CD8-positive, alpha-beta memory T cell (primary cell): Measurements from ENCODE around the gene HYLS1. TPM values are rescaled to one million over a fixed set of nuclear protein-coding genes. Genes with fewer than 3 reads are reported as not detected.

Experiments used
- CTCF ChIA-PET: fragments of 350-600 bp; sonication (Branson Sonifier 250); formaldehyde crosslinking; loops from one replicate; lab custom pipeline; 2021; ENCODE audit warnings: antibody characterized with exemption; lab: Charles Lee
- POLR2A ChIA-PET: fragments of 350-600 bp; sonication (Branson Sonifier 250); formaldehyde crosslinking; loops from one replicate; lab custom pipeline; 2021; ENCODE audit warnings: antibody characterized with exemption; lab: Charles Lee
- DNase-seq, 5 donors: peaks; one replicate each; pipeline versions ENCODE4 v3.0.0 to v3.0.0-alpha.2; 2020 to 2022; ENCODE audit warnings: mixed read lengths in 1 of 5
- H3K27ac ChIP-seq: one replicate; pipeline ENCODE4 v1.7.0; 2013; ENCODE audit warnings: low read depth, mild to moderate bottlenecking, low read length, moderate library complexity
- H3K27me3 ChIP-seq: 2 replicates; pipeline ENCODE4 v1.7.0; 2013; ENCODE audit warnings: low read length, mild to moderate bottlenecking; ENCODE audit not compliant: insufficient read depth, poor library complexity, severe bottlenecking
- H3K36me3 ChIP-seq: 2 replicates; pipeline ENCODE4 v1.7.0; 2013; ENCODE audit warnings: mild to moderate bottlenecking, low read length, moderate library complexity; ENCODE audit not compliant: insufficient read depth
- H3K4me1 ChIP-seq: 2 replicates; pipeline ENCODE4 v1.7.0; 2013; ENCODE audit warnings: mild to moderate bottlenecking, low read length, moderate library complexity; ENCODE audit not compliant: insufficient read depth
- H3K4me3 ChIP-seq: 2 replicates; pipeline ENCODE4 v1.7.0; 2013; ENCODE audit warnings: mild to moderate bottlenecking, low read length
- H3K9me3 ChIP-seq: 2 replicates; pipeline ENCODE4 v1.7.0; 2013; ENCODE audit warnings: mild to moderate bottlenecking, low read length
- H3K27ac Mint-ChIP-seq, 8 donors: one replicate each; pipeline ENCODE4 v1.8.0; 2020 to 2021; ENCODE audit warnings: mixed read lengths in 8 of 8, mild to moderate bottlenecking in 6 of 8, inconsistent platforms in 3 of 8, moderate library complexity in 3 of 8
- H3K27me3 Mint-ChIP-seq, 2 donors: one replicate each; pipeline ENCODE4 v1.8.0; 2020 to 2021; ENCODE audit warnings: mixed read lengths in 2 of 2, mild to moderate bottlenecking in 1 of 2, moderate library complexity in 1 of 2
- H3K36me3 Mint-ChIP-seq, 3 donors: one replicate each; pipeline ENCODE4 v1.8.0; 2020 to 2021; ENCODE audit warnings: mixed read lengths in 3 of 3, inconsistent platforms in 1 of 3, mild to moderate bottlenecking in 1 of 3
- H3K4me1 Mint-ChIP-seq, 3 donors: one replicate each; pipeline ENCODE4 v1.8.0; 2020 to 2021; ENCODE audit warnings: mixed read lengths in 3 of 3, inconsistent platforms in 1 of 3, mild to moderate bottlenecking in 1 of 3
- H3K4me3 Mint-ChIP-seq, 7 donors: one replicate each; pipeline ENCODE4 v1.8.0; 2020 to 2021; ENCODE audit warnings: mixed read lengths in 7 of 7, mild to moderate bottlenecking in 6 of 7, moderate library complexity in 4 of 7, inconsistent platforms in 2 of 7
- H3K9me3 Mint-ChIP-seq, 5 donors: one replicate each; pipeline ENCODE4 v1.8.0; 2020 to 2022; ENCODE audit warnings: mixed read lengths in 5 of 5, mild to moderate bottlenecking in 3 of 5, moderate library complexity in 2 of 5, inconsistent platforms in 1 of 5
- polyA plus RNA-seq: library from polyadenylated mRNA; unstranded; fragments of 300-500 nt; fragmentation: Illumina TruSeq; gene quantifications from one replicate; pipeline ENCODE4 v1.2.3, GENCODE V29; 2021
- total RNA-seq, 2 experiments: library from RNA; stranded (reverse); gene quantifications; one replicate each; pipeline ENCODE4 v1.2.3, GENCODE V29; 2021

The HYLS1 gene
- total and polyA plus RNA-seq, 3 experiments from 2014 or later = 6.9 to 8.1 (median 7.3) TPM

GRCh38 chr11:125922156-125922555, 34.7 kb downstream of the HYLS1 start:
- ChIA-PET CTCF (interaction anchor here (1.0 to 3.2 kb wide), 4 partner anchors 21 to 279 kb away, joined by 3 to 9 read pairs (median 5); no protein-coding TSS in a partner anchor), POLR2A (no interaction called here)
- Mint-ChIP-seq H3K4me3 (no peak overlapping the region), H3K9me3 (no peaks in the 10 kb centered on the region), H3K4me1 (no peaks in the 10 kb centered on the region), H3K27me3 (peaks cover 23 to 69% of the 10 kb centered on the region in 2 donors), H3K27ac (no peak overlapping the region), H3K36me3 (no peaks in the 10 kb centered on the region)
- Histone ChIP-seq H3K4me3 (no peak overlapping the region), H3K27me3 (no peaks in the 10 kb centered on the region), H3K4me1 (no peaks in the 10 kb centered on the region), H3K9me3 (no peaks in the 10 kb centered on the region), H3K36me3 (no peaks in the 10 kb centered on the region), H3K27ac (no peak overlapping the region)
- DNase-seq = no peak

GRCh38 chr11:125923012-125923579, 35.6 kb downstream of the HYLS1 start:
- Histone ChIP-seq H3K27ac (no peak overlapping the region), H3K9me3 (no peaks in the 10 kb centered on the region), H3K36me3 (no peaks in the 10 kb centered on the region), H3K4me1 (no peaks in the 10 kb centered on the region), H3K27me3 (no peaks in the 10 kb centered on the region), H3K4me3 (no peak overlapping the region)
- peaks cover 24 to 69% of the 10 kb centered on the region in 2 donors for H3K27me3 Mint-ChIP-seq
- H3K4me3 Mint-ChIP-seq = no peak overlapping the region
- POLR2A ChIA-PET = no interaction called here
- no peak overlapping the region for H3K27ac Mint-ChIP-seq
- H3K9me3 Mint-ChIP-seq = no peaks in the 10 kb centered on the region
- CTCF ChIA-PET = interaction anchor here (1.0 to 3.2 kb wide), 7 partner anchors 10 to 278 kb away, joined by 3 to 9 read pairs (median 3); partner anchors contain the start of genes DDX25 and PUS3
- DNase-seq = peak in 3 of 5 donors; percentile 17 to 60 (median 47)
- H3K4me1 Mint-ChIP-seq = no peaks in the 10 kb centered on the region
- H3K36me3 Mint-ChIP-seq = no peaks in the 10 kb centered on the region

GRCh38 chr11:125923633-125924032, 36.2 kb downstream of the HYLS1 start:
- Mint-ChIP-seq H3K36me3 (no peaks in the 10 kb centered on the region), H3K4me1 (no peaks in the 10 kb centered on the region), H3K9me3 (no peaks in the 10 kb centered on the region), H3K4me3 (no peak overlapping the region), H3K27ac (no peak overlapping the region), H3K27me3 (peaks cover 24 to 69% of the 10 kb centered on the region in 2 donors)
- Histone ChIP-seq H3K4me3 (no peak overlapping the region), H3K36me3 (no peaks in the 10 kb centered on the region), H3K27me3 (no peaks in the 10 kb centered on the region), H3K9me3 (no peaks in the 10 kb centered on the region), H3K4me1 (no peaks in the 10 kb centered on the region), H3K27ac (no peak overlapping the region)
- ChIA-PET POLR2A (no interaction called here), CTCF (interaction anchor here (1.1 to 3.2 kb wide), 6 partner anchors 11 to 277 kb away, joined by 3 to 9 read pairs (median 4); partner anchors contain the start of genes DDX25 and PUS3)
- DNase-seq = no peak

- no peaks in the 10 kb centered on the region for H3K36me3 ChIP-seq
- Mint-ChIP-seq H3K27ac (peak overlapping the region in 1 of 8 donors; percentile 67), H3K4me3 (no peak overlapping the region), H3K36me3 (no peaks in the 10 kb centered on the region), H3K4me1 (no peaks in the 10 kb centered on the region), H3K9me3 (no peaks in the 10 kb centered on the region), H3K27me3 (peaks cover 29 to 64% of the 10 kb centered on the region in 2 donors)
- H3K4me1 ChIP-seq = no peaks in the 10 kb centered on the region
- no peak overlapping the region for H3K4me3 ChIP-seq
- no peak overlapping the region for H3K27ac ChIP-seq
- POLR2A ChIA-PET = no interaction called here
- H3K9me3 ChIP-seq = no peaks in the 10 kb centered on the region
- CTCF ChIA-PET = interaction anchor here (3.2 kb wide), 1 partner anchor 269 kb away, joined by 9 read pairs; no protein-coding TSS in a partner anchor
- no peak for DNase-seq
- H3K27me3 ChIP-seq = no peaks in the 10 kb centered on the region
Measured at GRCh38 chr11:125924384-125925007, 37.0 kb downstream of the HYLS1 start.

GRCh38 chr11:125925247-125925740, 37.8 kb downstream of the HYLS1 start:
- H3K27me3 Mint-ChIP-seq = peaks cover 26 to 64% of the 10 kb centered on the region in 2 donors
- CTCF ChIA-PET = no interaction called here
- H3K4me3 ChIP-seq = no peak overlapping the region
- no peaks in the 10 kb centered on the region for H3K27me3 ChIP-seq
- peak overlapping the region in 1 of 8 donors; percentile 67 for H3K27ac Mint-ChIP-seq
- H3K36me3 Mint-ChIP-seq = no peaks in the 10 kb centered on the region
- no peaks in the 10 kb centered on the region for H3K36me3 ChIP-seq
- no peaks in the 10 kb centered on the region for H3K4me1 Mint-ChIP-seq
- no peaks in the 10 kb centered on the region for H3K4me1 ChIP-seq
- DNase-seq = no peak
- POLR2A ChIA-PET = no interaction called here
- no peaks in the 10 kb centered on the region for H3K9me3 ChIP-seq
- H3K9me3 Mint-ChIP-seq = no peaks in the 10 kb centered on the region
- no peak overlapping the region for H3K27ac ChIP-seq
- H3K4me3 Mint-ChIP-seq = no peak overlapping the region

- peaks cover 23 to 60% of the 10 kb centered on the region in 2 donors for H3K27me3 Mint-ChIP-seq
- H3K9me3 Mint-ChIP-seq = no peaks in the 10 kb centered on the region
- DNase-seq = no peak
- H3K36me3 ChIP-seq = no peaks in the 10 kb centered on the region
- H3K4me1 ChIP-seq = no peaks in the 10 kb centered on the region
- no peak overlapping the region for H3K27ac Mint-ChIP-seq
- H3K36me3 Mint-ChIP-seq = no peaks in the 10 kb centered on the region
- H3K9me3 ChIP-seq = no peaks in the 10 kb centered on the region
- POLR2A ChIA-PET = no interaction called here
- no peak overlapping the region for H3K4me3 Mint-ChIP-seq
- no peaks in the 10 kb centered on the region for H3K27me3 ChIP-seq
- no peaks in the 10 kb centered on the region for H3K4me1 Mint-ChIP-seq
- H3K4me3 ChIP-seq = no peak overlapping the region
- H3K27ac ChIP-seq = no peak overlapping the region
- CTCF ChIA-PET = no interaction called here
Measured at GRCh38 chr11:125925804-125926203, 38.3 kb downstream of the HYLS1 start.

GRCh38 chr11:125926682-125927081, 39.2 kb downstream of the HYLS1 start:
- H3K27me3 ChIP-seq = no peaks in the 10 kb centered on the region
- no peaks in the 10 kb centered on the region for H3K9me3 ChIP-seq
- no peaks in the 10 kb centered on the region for H3K36me3 ChIP-seq
- ChIA-PET POLR2A (no interaction called here), CTCF (no interaction called here)
- Mint-ChIP-seq H3K27me3 (peaks cover 20 to 57% of the 10 kb centered on the region in 2 donors), H3K4me1 (no peaks in the 10 kb centered on the region), H3K9me3 (no peaks in the 10 kb centered on the region), H3K4me3 (no peak overlapping the region), H3K36me3 (no peaks in the 10 kb centered on the region), H3K27ac (peak overlapping the region in 1 of 8 donors; percentile 93)
- DNase-seq = no peak
- H3K27ac ChIP-seq = no peak overlapping the region
- H3K4me3 ChIP-seq = no peak overlapping the region
- no peaks in the 10 kb centered on the region for H3K4me1 ChIP-seq

GRCh38 chr11:125929445-125930075, 42.1 kb downstream of the HYLS1 start:
- no peak overlapping the region for H3K4me3 ChIP-seq
- Mint-ChIP-seq H3K36me3 (no peaks in the 10 kb centered on the region), H3K4me3 (no peak overlapping the region), H3K9me3 (no peaks in the 10 kb centered on the region), H3K4me1 (peaks cover 0 to 5% (median 0%) of the 10 kb centered on the region in 3 donors), H3K27me3 (peaks cover 15 to 58% of the 10 kb centered on the region in 2 donors), H3K27ac (no peak overlapping the region)
- no peaks in the 10 kb centered on the region for H3K9me3 ChIP-seq
- H3K4me1 ChIP-seq = no peaks in the 10 kb centered on the region
- no peak overlapping the region for H3K27ac ChIP-seq
- ChIA-PET POLR2A (no interaction called here), CTCF (interaction anchor here (0.6 to 2.0 kb wide), 4 partner anchors 13 to 551 kb away, joined by 3 to 4 read pairs (median 3); partner anchors contain the start of gene PUS3)
- no peak for DNase-seq
- no peaks in the 10 kb centered on the region for H3K27me3 ChIP-seq
- no peaks in the 10 kb centered on the region for H3K36me3 ChIP-seq
